Tibial artery (tissue), 4 donors: ENCODE data around the gene OR2J2.
"Not testable (repeated sequence)": the region's sequence is repeated elsewhere in the genome, so short reads cannot be mapped to it uniquely, and the experiment has no call there.

Experiments used
- DNase-seq, 2 donors: peaks; one replicate each; pipeline ENCODE4 v3.0.0-alpha.2; 2019
- H3K27ac ChIP-seq, 2 donors: fragments of 200-600 bp; sonication (generic) in 1 of 2; 1 replicate in 1 of 2; 2 replicates in 1 of 2; pipeline ENCODE4 v1.5.1; 2018 to 2019; ENCODE audit warnings: mild to moderate bottlenecking in 1 of 2
- H3K27me3 ChIP-seq, 2 donors: fragments of 200-600 bp; sonication (generic) in 1 of 2; one replicate each; pipeline versions ENCODE4 v1.5.1 to v1.6.0; 2016 to 2019
- H3K36me3 ChIP-seq, 3 donors: fragments of 200-600 bp; sonication (generic) in 2 of 3; one replicate each; pipeline ENCODE4 v1.5.1; 2016 to 2019; ENCODE audit warnings: mild to moderate bottlenecking in 2 of 3
- H3K4me1 ChIP-seq, 4 donors: fragments of 200-600 bp; sonication (generic) in 2 of 4; 1 replicate in 3 of 4; 2 replicates in 1 of 4; pipeline ENCODE4 v1.5.1; 2016 to 2019
- H3K4me3 ChIP-seq, 2 donors: fragments of 200-600 bp; sonication (generic) in 1 of 2; 1 replicate in 1 of 2; 2 replicates in 1 of 2; pipeline ENCODE4 v1.5.1; 2018 to 2019; ENCODE audit warnings: mild to moderate bottlenecking in 2 of 2
- H3K9me3 ChIP-seq, 3 donors: fragments of 200-600 bp; sonication (generic) in 1 of 3; one replicate each; pipeline ENCODE4 v1.5.1; 2016 to 2019
- CTCF ChIP-seq, 2 experiments: fragments of 200-600 bp in 1 of 2; fragments of 450-650 bp in 1 of 2; IDR thresholded peaks; one replicate each; pipeline ENCODE4 v1.5.1; 2017 to 2019; ENCODE audit warnings: antibody characterized with exemption in 2 of 2, mild to moderate bottlenecking in 1 of 2, moderate library complexity in 1 of 2
- intact Hi-C: fragments of 100-400 bp; cut with DNase I; formaldehyde crosslinking; loops from one replicate; pipeline ENCODE4 v1.15.0; 2023; ENCODE audit warnings: low total_unique reads

The OR2J2 gene

GRCh38 chr6:29170607-29171006, at the start of gene OR2J2:
TSS of gene OR2J2 (plus strand) at chr6:29170907. CDS start at chr6:29173636, 2,729 bp downstream.
- DNase-seq, H3K4me3 ChIP-seq, H3K27me3 ChIP-seq, H3K36me3 ChIP-seq, H3K27ac ChIP-seq, H3K9me3 ChIP-seq, intact Hi-C loops, H3K4me1 ChIP-seq: not testable (repeated sequence)

DNA sequence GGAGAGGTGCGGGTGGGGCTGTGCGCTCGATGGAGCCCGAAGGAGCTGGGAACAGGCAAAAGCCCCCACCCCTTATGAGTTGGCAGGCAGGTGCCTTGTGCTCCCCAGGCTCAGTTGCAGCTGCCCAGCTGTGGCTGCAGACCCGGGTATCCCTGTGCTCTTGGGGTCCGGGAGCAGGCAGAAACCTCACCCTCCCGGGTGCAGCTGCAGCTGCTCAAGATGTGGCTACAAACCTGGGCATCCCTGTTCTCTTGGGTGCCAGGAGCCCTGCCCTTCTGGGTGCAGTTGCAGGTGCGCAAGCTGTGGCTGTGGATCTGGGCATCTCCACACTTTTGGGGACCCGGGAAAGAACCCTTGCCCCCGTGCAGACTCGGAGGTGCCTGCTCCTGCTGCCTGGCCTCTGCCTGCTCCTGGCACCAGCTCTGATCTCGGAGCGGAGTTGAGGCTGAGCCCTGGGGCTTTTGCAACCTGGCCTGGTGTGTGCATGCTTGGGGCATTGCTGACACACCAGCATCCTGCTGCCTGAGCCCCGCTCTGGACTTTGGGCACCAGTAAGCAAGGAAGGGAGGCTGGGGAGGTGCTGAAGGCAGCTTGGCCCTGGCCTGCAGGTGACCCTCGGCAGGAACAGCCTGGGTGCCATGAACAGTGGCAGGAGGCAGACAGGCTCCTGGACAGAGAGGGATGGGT, 41.2 kb upstream of the OR2J2 start:
- Histone ChIP-seq H3K4me3 (no peak overlapping the region), H3K4me1 (no peaks in the 10 kb centered on the region), H3K36me3 (no peaks in the 10 kb centered on the region), H3K27me3 (no peaks in the 10 kb centered on the region), H3K27ac (no peak overlapping the region), H3K9me3 (no peaks in the 10 kb centered on the region)
- no peak for DNase-seq
- intact Hi-C loops, result no loop called here
- TF ChIP-seq CTCF (IDR thresholded peaks at IDR 0.05), result no peak

DNA sequence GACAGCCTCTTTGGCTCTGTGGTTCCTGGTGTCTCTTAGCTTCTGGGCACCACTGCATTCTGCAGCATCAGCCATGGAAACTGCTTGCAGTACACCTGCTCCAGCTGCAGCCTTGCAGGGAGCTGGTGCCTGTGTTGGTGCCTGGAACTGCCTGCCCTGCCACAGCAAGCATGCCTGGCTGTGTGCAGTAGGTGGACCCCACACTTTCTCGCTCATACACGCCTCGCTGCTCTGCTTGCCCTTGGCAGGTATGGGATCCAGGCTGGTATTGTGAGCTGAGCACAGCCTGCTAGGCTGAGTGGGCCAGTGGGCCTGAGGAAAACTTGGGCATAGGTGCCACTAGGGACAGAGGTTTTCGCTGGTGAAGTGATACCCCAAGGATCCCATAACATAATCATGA, 40.1 kb upstream of the OR2J2 start:
- Histone ChIP-seq H3K27me3 (no peaks in the 10 kb centered on the region), H3K4me3 (no peak overlapping the region), H3K27ac (no peak overlapping the region), H3K9me3 (no peaks in the 10 kb centered on the region), H3K4me1 (no peaks in the 10 kb centered on the region), H3K36me3 (no peaks in the 10 kb centered on the region)
- intact Hi-C loops, result no loop called here
- DNase-seq, result no peak
- TF ChIP-seq CTCF (IDR thresholded peaks at IDR 0.05), result no peak

DNA sequence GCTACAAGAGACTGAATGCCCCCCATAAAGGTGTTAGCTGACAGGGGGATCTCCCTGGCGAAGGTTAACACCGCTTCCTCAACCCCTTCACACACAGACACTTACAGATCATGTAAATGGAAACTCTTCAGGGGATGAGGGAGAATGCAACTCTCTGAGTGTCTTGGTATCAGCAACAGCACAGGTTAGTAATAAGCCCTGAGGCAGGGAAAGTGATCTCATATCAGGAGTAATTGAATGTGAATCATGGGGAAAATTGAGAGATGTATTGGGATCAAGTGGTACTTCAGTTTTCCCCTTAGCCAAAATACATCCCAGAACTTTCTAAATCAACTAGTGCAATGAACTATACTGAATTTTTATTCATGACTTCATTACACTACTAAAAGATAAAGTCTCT, 39.0 kb upstream of the OR2J2 start:
- no peaks in the 10 kb centered on the region for H3K27me3 ChIP-seq
- H3K4me1 ChIP-seq, result no peaks in the 10 kb centered on the region
- no peak for TF ChIP-seq CTCF (IDR thresholded peaks at IDR 0.05)
- H3K27ac ChIP-seq, result no peak overlapping the region
- no peaks in the 10 kb centered on the region for H3K36me3 ChIP-seq
- intact Hi-C loops, result no loop called here
- no peak for DNase-seq
- no peaks in the 10 kb centered on the region for H3K9me3 ChIP-seq
- H3K4me3 ChIP-seq, result no peak overlapping the region

DNA sequence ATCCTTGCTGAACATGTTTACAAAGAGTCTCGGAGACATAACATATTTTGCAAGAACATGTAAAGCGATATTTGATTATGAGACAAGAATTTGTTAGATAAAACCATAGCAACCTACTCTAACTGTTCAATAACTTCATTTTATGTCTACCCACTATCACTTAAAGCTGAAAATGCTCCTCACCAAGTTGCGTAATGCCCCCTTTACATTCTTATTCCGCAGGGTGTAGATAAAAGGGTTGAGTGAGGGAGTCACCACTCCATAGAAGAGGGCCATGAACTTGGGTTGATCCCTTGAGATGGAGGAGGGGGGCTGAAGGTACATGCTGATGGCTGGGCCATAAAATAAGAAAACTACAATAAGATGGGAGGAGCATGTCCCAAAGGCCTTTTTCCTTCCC, 33.0 kb upstream of the OR2J2 start:
- Histone ChIP-seq H3K27ac (no peak overlapping the region), H3K36me3 (no peaks in the 10 kb centered on the region), H3K9me3 (no peaks in the 10 kb centered on the region), H3K4me3 (no peak overlapping the region), H3K27me3 (no peaks in the 10 kb centered on the region), H3K4me1 (no peaks in the 10 kb centered on the region)
- no peak for DNase-seq
- intact Hi-C loops, result no loop called here
- TF ChIP-seq CTCF (IDR thresholded peaks at IDR 0.05), result no peak

DNA sequence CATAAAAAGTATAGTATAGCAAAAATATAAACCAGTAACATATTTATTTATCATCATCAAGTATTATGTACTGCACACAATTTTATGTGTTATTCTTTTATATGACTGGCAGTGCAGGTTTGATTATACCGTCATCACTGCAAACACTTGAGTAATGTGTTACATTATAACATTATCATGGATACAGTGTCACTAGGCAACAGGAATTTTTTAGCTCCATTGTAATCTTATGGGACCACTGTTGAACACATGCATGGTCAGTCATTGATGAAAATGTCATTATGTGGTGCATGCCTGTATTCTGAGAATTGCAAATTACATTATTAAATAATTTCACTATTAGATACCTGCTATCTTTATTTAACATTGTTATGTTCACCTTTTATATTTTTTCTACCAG, 29.1 kb upstream of the OR2J2 start:
- TF ChIP-seq CTCF (IDR thresholded peaks at IDR 0.05), result no peak
- intact Hi-C loops, result no loop called here
- Histone ChIP-seq H3K4me3 (no peak overlapping the region), H3K36me3 (no peaks in the 10 kb centered on the region), H3K27ac (no peak overlapping the region), H3K9me3 (no peaks in the 10 kb centered on the region), H3K4me1 (no peaks in the 10 kb centered on the region), H3K27me3 (no peaks in the 10 kb centered on the region)
- no peak for DNase-seq
